Vagina (tissue), 2 donors: ENCODE results near the gene SH3RF1.

Experiments
- POLR2A ChIP-seq, 2 donors: fragments of 450-650 bp; IDR thresholded peaks; one replicate each; pipeline ENCODE4 v1.6.1; 2017; ENCODE audit warnings: antibody characterized with exemption in 2 of 2, mild to moderate bottlenecking in 2 of 2, moderate library complexity in 2 of 2
- POLR2AphosphoS5 ChIP-seq, 2 donors: sonication (generic); formaldehyde crosslinking; IDR thresholded peaks; one replicate each; pipeline ENCODE4 v1.9.0; 2017; ENCODE audit warnings: antibody characterized with exemption in 2 of 2, mild to moderate bottlenecking in 2 of 2, low read depth in 1 of 2; ENCODE audit not compliant: insufficient read depth in 1 of 2
- TF ChIP-seq, protein P1 (sequence below), 3 experiments: fragments of 450-650 bp in 2 of 3; fragments of 200-600 bp in 1 of 3; sonication (generic) in 1 of 3; IDR thresholded peaks; one replicate each; pipeline ENCODE4 v1.5.1; 2017 to 2019; ENCODE audit warnings: antibody characterized with exemption in 3 of 3, mild to moderate bottlenecking in 2 of 3, moderate library complexity in 2 of 3

DNA sequence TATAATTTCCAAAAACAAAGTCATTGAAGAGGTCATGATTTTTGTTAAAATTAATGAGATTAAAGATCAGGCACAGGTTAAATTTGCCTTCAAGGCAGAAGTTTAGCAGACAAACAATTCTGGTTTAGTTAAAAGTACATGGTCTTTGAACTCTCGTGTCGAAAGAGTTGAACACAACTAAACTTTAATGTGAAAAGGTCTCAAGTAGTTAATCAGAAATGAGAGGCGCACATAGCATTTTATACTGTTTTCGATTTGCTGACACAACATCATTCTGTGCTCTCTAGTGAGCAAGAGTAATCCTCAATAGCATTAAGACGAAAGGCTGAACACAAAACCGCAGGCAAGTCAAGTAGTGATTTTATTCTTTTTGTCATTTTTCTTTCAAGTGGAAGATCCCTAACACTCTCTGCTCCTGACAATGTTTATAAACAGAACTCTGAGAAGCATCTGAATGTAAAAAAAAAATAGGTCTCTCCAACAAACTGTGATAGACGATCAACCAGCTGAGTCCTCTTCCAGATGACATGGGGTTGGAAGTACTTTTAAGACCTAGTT is 49.8 kb downstream of the SH3RF1 start:
- TF ChIP-seq, protein P1, sequence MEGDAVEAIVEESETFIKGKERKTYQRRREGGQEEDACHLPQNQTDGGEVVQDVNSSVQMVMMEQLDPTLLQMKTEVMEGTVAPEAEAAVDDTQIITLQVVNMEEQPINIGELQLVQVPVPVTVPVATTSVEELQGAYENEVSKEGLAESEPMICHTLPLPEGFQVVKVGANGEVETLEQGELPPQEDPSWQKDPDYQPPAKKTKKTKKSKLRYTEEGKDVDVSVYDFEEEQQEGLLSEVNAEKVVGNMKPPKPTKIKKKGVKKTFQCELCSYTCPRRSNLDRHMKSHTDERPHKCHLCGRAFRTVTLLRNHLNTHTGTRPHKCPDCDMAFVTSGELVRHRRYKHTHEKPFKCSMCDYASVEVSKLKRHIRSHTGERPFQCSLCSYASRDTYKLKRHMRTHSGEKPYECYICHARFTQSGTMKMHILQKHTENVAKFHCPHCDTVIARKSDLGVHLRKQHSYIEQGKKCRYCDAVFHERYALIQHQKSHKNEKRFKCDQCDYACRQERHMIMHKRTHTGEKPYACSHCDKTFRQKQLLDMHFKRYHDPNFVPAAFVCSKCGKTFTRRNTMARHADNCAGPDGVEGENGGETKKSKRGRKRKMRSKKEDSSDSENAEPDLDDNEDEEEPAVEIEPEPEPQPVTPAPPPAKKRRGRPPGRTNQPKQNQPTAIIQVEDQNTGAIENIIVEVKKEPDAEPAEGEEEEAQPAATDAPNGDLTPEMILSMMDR (IDR thresholded peaks at IDR 0.05), result no peak
- TF ChIP-seq POLR2AphosphoS5 (IDR thresholded peaks at IDR 0.05; ENCODE audit: insufficient read depth in 1 of 2, low read depth in 1 of 2), result no peak
- no peak for TF ChIP-seq POLR2A (IDR thresholded peaks at IDR 0.05)
